Type B pancreatic cell (in vitro differentiated cells): ENCODE data around the gene HSPA8. TPM values are rescaled to one million over a fixed set of nuclear protein-coding genes. Genes with fewer than 3 reads are reported as not detected.

Experiments used
- DNase-seq: peaks from one replicate; pipeline ENCODE4 v3.0.0; 2021; ENCODE audit warnings: mixed read lengths; ENCODE audit not compliant: unreplicated experiment; ENCODE audit errors: extremely low spot score
- H3K27ac Mint-ChIP-seq: 2 replicates; pipeline ENCODE4 v1.8.0; 2021; ENCODE audit warnings: mild to moderate bottlenecking, mixed read lengths
- H3K27me3 Mint-ChIP-seq: 2 replicates; pipeline ENCODE4 v1.8.0; 2021; ENCODE audit warnings: mixed read lengths
- H3K36me3 Mint-ChIP-seq: 2 replicates; pipeline ENCODE4 v1.8.0; 2021; ENCODE audit warnings: mixed read lengths
- H3K4me1 Mint-ChIP-seq: one replicate; pipeline ENCODE4 v1.8.0; 2021; ENCODE audit warnings: mixed read lengths; ENCODE audit not compliant: unreplicated experiment
- H3K4me3 Mint-ChIP-seq: 2 replicates; pipeline ENCODE4 v1.8.0; 2021; ENCODE audit warnings: mild to moderate bottlenecking, mixed read lengths
- H3K9me3 Mint-ChIP-seq: 2 replicates; pipeline ENCODE4 v1.8.0; 2021; ENCODE audit warnings: mixed read lengths
- CTCF ChIP-seq: fragments of 200-600 bp; sonication (generic); conservative IDR thresholded peaks from 2 replicates; pipeline ENCODE4 v1.5.0; 2021; ENCODE audit warnings: antibody characterized with exemption, mild to moderate bottlenecking
- total RNA-seq: library from RNA; stranded (reverse); gene quantifications from 2 replicates; pipeline ENCODE4 v1.2.1, GENCODE V29; 2021; ENCODE audit warnings: low replicate concordance

HSPA8 gene
- total RNA-seq, 1 donor from 2014 or later: 1,213 TPM

- no peak for TF ChIP-seq CTCF
- H3K4me1 Mint-ChIP-seq: peaks cover 4% of the 10 kb centered on the region
- no peaks in the 10 kb centered on the region for H3K27me3 Mint-ChIP-seq
- H3K27ac Mint-ChIP-seq: no peak overlapping the region
- no peaks in the 10 kb centered on the region for H3K9me3 Mint-ChIP-seq
- H3K36me3 Mint-ChIP-seq: no peaks in the 10 kb centered on the region
- DNase-seq: no peak
- no peak overlapping the region for H3K4me3 Mint-ChIP-seq
These were observed 16.8 kb downstream of the HSPA8 start for GRCh38 chr11:123045101-123045500.

GRCh38 chr11:123041185-123041584, 20.8 kb downstream of the HSPA8 start:
- no peak for TF ChIP-seq CTCF
- H3K9me3 Mint-ChIP-seq: no peaks in the 10 kb centered on the region
- H3K4me3 Mint-ChIP-seq: no peak overlapping the region
- H3K27ac Mint-ChIP-seq: no peak overlapping the region
- no peak for DNase-seq
- H3K36me3 Mint-ChIP-seq: no peaks in the 10 kb centered on the region
- H3K27me3 Mint-ChIP-seq: no peaks in the 10 kb centered on the region
- H3K4me1 Mint-ChIP-seq: peaks cover 5% of the 10 kb centered on the region

- DNase-seq: no peak
- no peaks in the 10 kb centered on the region for H3K27me3 Mint-ChIP-seq
- no peak overlapping the region for H3K27ac Mint-ChIP-seq
These were observed 21.9 kb downstream of the HSPA8 start for GRCh38 chr11:123040111-123040432.

GRCh38 chr11:123035831-123036230, 26.1 kb downstream of the HSPA8 start:
- Mint-ChIP-seq H3K27ac (no peak overlapping the region), H3K27me3 (no peaks in the 10 kb centered on the region), H3K4me3 (no peak overlapping the region), H3K4me1 (peaks cover 5% of the 10 kb centered on the region), H3K36me3 (no peaks in the 10 kb centered on the region), H3K9me3 (no peaks in the 10 kb centered on the region)
- no peak for DNase-seq
- no peak for TF ChIP-seq CTCF

More at GRCh38 chr11:123040111-123040432, 21.9 kb downstream of the HSPA8 start:
- no peak overlapping the region for H3K4me3 Mint-ChIP-seq
- H3K4me1 Mint-ChIP-seq: peaks cover 5% of the 10 kb centered on the region
- H3K36me3 Mint-ChIP-seq: no peaks in the 10 kb centered on the region
- H3K9me3 Mint-ChIP-seq: no peaks in the 10 kb centered on the region
- no peak for TF ChIP-seq CTCF

GRCh38 chr11:123034597-123034996, 27.3 kb downstream of the HSPA8 start:
- peaks cover under 1% of the 10 kb centered on the region for H3K4me1 Mint-ChIP-seq
- H3K27me3 Mint-ChIP-seq: peaks cover 4% of the 10 kb centered on the region
- no peaks in the 10 kb centered on the region for H3K36me3 Mint-ChIP-seq
- no peak overlapping the region for H3K4me3 Mint-ChIP-seq
- DNase-seq: no peak
- H3K27ac Mint-ChIP-seq: no peak overlapping the region
- no peak for TF ChIP-seq CTCF
- no peaks in the 10 kb centered on the region for H3K9me3 Mint-ChIP-seq

GRCh38 chr11:123033895-123034294, 28.0 kb downstream of the HSPA8 start:
- TF ChIP-seq CTCF: no peak
- H3K36me3 Mint-ChIP-seq: no peaks in the 10 kb centered on the region
- H3K27me3 Mint-ChIP-seq: peaks cover 5% of the 10 kb centered on the region
- no peak overlapping the region for H3K27ac Mint-ChIP-seq
- H3K4me1 Mint-ChIP-seq: no peaks in the 10 kb centered on the region
- no peaks in the 10 kb centered on the region for H3K9me3 Mint-ChIP-seq
- no peak overlapping the region for H3K4me3 Mint-ChIP-seq
- DNase-seq: no peak
